Subcutaneous adipose tissue (tissue), 4 donors: ENCODE results near the gene ACOT7. TPM values are rescaled to one million over a fixed set of nuclear protein-coding genes. Genes with fewer than 3 reads are reported as not detected.

ENCODE experiments used
- total RNA-seq, 4 donors: library from RNA; depleted of rRNA; stranded (reverse); fragments of >200 nt; gene quantifications; one replicate each; pipeline ENCODE4 v1.1.0, GENCODE V29; 2016
- TF ChIP-seq, protein P1 (sequence below): fragments of 450-650 bp; IDR thresholded peaks from one replicate; pipeline ENCODE4 v1.5.1; 2016; ENCODE audit warnings: low read depth, mild to moderate bottlenecking, control low read depth, antibody characterized with exemption, moderate library complexity

ACOT7 gene
- total RNA-seq, 4 donors from 2014 or later, result 7.5 to 14.3 (median 9.8) TPM

DNA sequence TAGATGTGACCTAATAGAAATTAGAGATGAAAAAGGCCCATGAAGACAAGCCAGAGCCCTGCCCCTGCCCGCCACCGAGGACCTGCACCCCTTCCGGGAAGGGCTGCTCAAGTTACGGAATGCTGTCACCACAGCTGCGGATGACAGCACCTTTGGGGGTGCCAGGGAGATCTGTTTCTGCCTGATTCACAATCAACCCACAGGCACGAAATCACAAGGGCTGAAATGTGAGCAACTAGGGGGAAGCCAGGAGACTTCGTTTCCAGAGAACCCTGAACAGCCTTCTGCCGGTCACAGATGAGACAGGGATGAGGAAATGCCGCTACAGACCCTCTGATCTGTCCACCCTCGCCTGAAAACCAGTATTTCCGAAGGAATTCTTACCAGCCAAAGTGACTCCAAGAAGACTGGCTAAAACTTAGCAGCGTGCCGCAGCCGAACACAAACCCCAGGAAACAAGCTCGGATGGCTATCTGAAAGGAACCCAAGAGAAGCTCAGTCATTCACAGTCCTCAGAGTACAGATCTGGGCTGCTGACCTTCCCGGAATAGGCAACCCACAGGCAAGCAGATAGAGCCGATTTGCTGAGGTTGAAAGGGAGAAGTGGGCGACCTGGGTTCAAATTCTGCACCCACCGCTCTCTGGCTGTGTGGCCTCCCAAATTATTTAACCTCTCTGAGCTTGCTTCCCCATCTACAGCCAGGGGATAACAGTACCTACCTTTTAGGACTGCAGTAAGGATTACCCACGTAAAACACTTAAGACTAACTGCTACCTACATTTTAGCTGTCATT lies 158.9 kb downstream of the ACOT7 start:
- TF ChIP-seq, protein P1, sequence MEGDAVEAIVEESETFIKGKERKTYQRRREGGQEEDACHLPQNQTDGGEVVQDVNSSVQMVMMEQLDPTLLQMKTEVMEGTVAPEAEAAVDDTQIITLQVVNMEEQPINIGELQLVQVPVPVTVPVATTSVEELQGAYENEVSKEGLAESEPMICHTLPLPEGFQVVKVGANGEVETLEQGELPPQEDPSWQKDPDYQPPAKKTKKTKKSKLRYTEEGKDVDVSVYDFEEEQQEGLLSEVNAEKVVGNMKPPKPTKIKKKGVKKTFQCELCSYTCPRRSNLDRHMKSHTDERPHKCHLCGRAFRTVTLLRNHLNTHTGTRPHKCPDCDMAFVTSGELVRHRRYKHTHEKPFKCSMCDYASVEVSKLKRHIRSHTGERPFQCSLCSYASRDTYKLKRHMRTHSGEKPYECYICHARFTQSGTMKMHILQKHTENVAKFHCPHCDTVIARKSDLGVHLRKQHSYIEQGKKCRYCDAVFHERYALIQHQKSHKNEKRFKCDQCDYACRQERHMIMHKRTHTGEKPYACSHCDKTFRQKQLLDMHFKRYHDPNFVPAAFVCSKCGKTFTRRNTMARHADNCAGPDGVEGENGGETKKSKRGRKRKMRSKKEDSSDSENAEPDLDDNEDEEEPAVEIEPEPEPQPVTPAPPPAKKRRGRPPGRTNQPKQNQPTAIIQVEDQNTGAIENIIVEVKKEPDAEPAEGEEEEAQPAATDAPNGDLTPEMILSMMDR, result no peak

DNA sequence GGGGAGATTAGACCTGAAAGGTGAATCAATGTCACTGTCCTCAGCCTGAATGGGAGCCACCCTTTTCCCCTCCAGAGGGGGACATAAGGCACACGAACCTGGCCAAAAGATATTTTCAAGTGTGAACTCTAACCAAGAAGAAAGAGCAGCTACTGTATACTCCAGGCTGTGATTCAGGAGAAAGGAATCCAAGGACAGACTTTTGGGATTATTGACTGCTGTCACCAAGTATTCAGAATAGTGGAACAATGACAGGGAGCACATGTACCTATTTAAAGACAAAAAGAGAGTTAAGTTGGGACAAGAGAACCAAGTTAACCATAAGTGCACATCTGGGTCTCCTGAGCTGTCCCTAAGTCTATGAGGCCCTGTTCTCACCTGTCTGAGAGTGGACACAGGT lies 160.2 kb downstream of the ACOT7 start:
- TF ChIP-seq, protein P1, result no peak

DNA sequence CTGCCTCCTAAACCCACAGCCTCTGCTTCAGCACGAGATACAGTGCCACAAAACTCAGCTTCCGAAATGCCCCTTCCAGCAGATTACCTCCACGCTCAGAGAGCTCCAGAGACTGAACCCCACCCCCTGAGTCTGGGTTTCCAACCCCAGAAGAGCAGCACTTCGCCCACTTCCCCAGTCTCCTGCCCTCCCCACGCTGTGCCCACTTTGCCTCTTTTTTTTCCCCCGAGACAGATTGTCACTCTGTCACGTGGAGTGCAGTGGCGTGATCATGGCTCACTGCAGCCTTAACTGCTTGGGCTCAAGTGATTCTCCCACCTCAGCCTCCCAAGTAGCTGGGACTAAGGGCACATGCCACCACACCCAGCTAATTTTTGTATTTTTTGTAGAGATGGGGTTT lies 167.9 kb downstream of the ACOT7 start:
- TF ChIP-seq, protein P1, result no peak

DNA sequence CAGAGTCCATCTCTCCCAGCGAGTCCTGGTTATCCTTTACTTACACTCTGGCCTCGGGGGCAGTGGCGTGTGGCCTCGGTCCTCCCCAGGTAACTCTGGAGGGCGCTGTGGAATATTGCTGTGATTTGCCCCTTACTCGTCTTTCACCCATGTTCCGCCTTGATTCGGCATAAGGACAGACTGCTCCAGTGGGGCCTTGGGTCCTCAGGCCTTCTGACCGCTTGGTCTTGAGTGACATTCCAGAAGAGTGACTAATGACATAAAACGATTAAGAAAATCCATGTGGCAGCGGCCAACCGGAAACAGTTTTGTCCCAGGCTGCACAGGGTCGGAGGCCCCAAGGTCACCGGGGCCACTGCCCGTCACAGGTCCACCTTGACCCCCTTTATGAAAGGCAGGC lies 168.8 kb downstream of the ACOT7 start:
- TF ChIP-seq, protein P1, result no peak

DNA sequence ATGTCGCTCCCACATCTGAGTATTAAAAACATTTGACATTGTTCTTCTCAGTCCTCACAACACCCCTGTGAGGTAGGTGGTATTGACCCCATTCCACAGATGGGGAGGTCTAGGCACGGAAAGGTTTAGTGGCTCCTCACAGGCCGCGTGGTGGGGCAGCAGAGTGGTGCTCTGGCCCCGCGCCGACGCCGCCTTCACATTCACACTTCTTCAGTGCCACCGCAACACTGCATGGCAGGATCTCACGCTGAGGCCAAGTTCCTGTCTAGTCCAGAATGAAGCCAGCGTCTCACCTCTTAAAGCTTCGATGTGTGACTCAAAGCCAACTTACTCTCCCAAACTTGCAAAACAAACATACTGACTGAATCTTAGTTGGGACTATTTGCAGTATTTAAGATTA lies 169.9 kb downstream of the ACOT7 start:
- TF ChIP-seq, protein P1, result no peak

DNA sequence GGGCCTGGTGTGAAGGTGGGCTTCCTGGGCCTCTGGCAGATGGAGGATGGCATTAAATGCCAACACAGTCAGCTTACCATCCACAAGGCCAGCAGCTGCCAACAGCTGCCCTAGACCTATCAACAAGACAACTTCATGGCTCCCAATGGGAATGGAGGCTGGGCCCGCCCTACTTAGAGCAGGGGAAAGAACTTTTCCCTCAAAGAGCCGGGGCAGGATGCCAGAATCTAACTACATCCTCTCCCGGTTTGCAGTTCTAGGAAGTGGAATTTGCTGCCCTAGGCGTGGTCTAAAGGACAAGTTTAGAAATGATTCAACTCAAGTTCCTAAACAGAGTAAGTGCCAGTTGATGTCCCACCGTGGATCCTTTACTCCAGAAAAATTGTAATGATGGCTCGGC lies 170.9 kb downstream of the ACOT7 start:
- TF ChIP-seq, protein P1, result no peak

DNA sequence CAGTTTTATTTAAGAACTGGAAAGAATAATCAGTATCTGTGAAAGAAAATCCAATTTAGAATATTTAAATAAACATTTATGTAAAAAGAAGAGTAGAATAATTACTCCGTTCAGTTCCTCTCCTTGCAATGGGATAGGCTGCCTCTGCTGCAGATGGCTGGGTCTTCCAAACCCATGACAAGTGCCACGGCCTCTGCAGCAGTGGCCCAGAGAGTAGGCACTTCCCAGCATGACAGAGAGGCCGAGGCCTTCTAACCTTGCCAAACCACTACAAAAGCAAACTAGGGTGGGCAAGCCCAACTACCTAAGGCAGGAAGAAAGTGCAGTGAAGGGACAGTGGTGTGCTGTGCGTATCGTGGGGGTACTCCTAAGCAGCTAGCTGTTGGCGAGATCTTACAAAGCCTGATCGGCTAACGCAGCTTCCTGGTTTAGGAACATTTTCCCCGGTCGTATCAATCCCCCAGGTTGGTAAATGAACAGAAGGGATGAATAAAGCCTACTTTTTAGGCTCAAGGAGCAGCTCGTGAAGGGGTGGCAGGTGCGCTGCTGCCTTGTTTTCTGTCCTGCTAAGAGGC lies 172.3 kb downstream of the ACOT7 start:
- TF ChIP-seq, protein P1, result no peak
